Activated T-helper 1 cell treated with anti-CD3 and anti-CD28 coated beads, Interleukin-12 subunit alpha, Interleukin-12 subunit beta, Interleukin-2, Interleukin-4 antibody, amounts not matched to agents 30 ng/mL and 10 ng/mL and 1 ng/mL, durations not matched to agents 14 hours and 24 hours and 36 hours (primary cell): Measurements from ENCODE around the gene NAB2. TPM values are rescaled to one million over a fixed set of nuclear protein-coding genes. Genes with fewer than 3 reads are reported as not detected.

Experiments
- DNase-seq: peaks from one replicate; pipeline ENCODE4 v3.0.0; 2021; ENCODE audit warnings: low spot score
- H3K27ac Mint-ChIP-seq: one replicate; pipeline ENCODE4 v1.8.0; 2021; ENCODE audit warnings: mild to moderate bottlenecking, mixed read lengths
- H3K27me3 Mint-ChIP-seq: one replicate; pipeline ENCODE4 v1.8.0; 2022; ENCODE audit warnings: mild to moderate bottlenecking, moderate library complexity, mixed read lengths; ENCODE audit not compliant: insufficient read depth
- H3K36me3 Mint-ChIP-seq: one replicate; pipeline ENCODE4 v1.8.0; 2021; ENCODE audit warnings: low read depth, mixed read lengths
- H3K4me1 Mint-ChIP-seq: one replicate; pipeline ENCODE4 v1.8.0; 2021; ENCODE audit warnings: low read depth, mixed read lengths
- H3K4me3 Mint-ChIP-seq: one replicate; pipeline ENCODE4 v1.8.0; 2021; ENCODE audit warnings: mild to moderate bottlenecking, moderate library complexity, mixed read lengths
- H3K9me3 Mint-ChIP-seq: one replicate; pipeline ENCODE4 v1.8.0; 2021; ENCODE audit warnings: mixed read lengths
- intact Hi-C: fragments of 100-400 bp; cut with micrococcal nuclease; formaldehyde crosslinking; loops from one replicate; pipeline ENCODE4 v1.15.1; 2024
- total RNA-seq: library from RNA; stranded (reverse); gene quantifications from 2 replicates; pipeline ENCODE4 v1.2.3, GENCODE V29; 2022

NAB2 gene
- total RNA-seq, 1 donor from 2014 or later, result 73.6 TPM

GRCh38 chr12:57128519-57129247 lies 39.8 kb downstream of the NAB2 start:
- peaks cover 3% of the 10 kb centered on the region for H3K36me3 Mint-ChIP-seq
- peaks cover 52% of the 10 kb centered on the region for H3K27me3 Mint-ChIP-seq
- peaks cover 23% of the 10 kb centered on the region for H3K4me1 Mint-ChIP-seq
- no peak for DNase-seq
- intact Hi-C loops, result no loop called here
- no peak overlapping the region for H3K27ac Mint-ChIP-seq
- no peak overlapping the region for H3K4me3 Mint-ChIP-seq
- H3K9me3 Mint-ChIP-seq, result peaks cover 8% of the 10 kb centered on the region

GRCh38 chr12:57129321-57129842 lies 40.5 kb downstream of the NAB2 start:
- intact Hi-C loops, result no loop called here
- Mint-ChIP-seq H3K9me3 (peaks cover under 1% of the 10 kb centered on the region), H3K27ac (no peak overlapping the region), H3K4me3 (peak overlapping the region; percentile 78), H3K36me3 (no peaks in the 10 kb centered on the region), H3K4me1 (peaks cover 18% of the 10 kb centered on the region), H3K27me3 (peaks cover 48% of the 10 kb centered on the region)
- DNase-seq, result no peak

GRCh38 chr12:57129889-57130288 lies 41.0 kb downstream of the NAB2 start:
- intact Hi-C loops, result no loop called here
- Mint-ChIP-seq H3K4me1 (peaks cover 17% of the 10 kb centered on the region), H3K4me3 (peak overlapping the region; percentile 78), H3K27me3 (peaks cover 43% of the 10 kb centered on the region), H3K9me3 (no peaks in the 10 kb centered on the region), H3K27ac (no peak overlapping the region), H3K36me3 (no peaks in the 10 kb centered on the region)
- DNase-seq, result no peak

DNA sequence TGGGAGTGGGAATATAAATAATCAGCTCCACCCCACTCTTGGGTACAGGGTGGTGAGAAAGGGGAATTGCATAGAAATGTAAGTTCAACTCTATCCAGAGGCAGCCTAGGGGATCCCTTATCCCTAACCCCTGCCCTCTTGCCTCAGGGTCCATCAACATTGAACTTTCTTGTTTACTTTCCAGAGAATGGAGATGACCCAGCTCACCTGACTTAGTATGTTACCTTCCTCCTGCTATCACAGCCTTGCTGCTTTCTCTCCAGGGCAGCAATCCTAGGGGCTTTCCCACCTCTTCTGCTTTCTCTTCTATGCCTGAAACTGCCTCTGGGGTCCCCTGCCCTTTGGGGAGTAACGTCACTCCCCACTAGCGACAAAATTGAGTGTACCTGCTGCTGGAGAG lies 42.0 kb downstream of the NAB2 start:
- intact Hi-C loops, result no loop called here
- H3K9me3 Mint-ChIP-seq, result no peaks in the 10 kb centered on the region
- H3K27me3 Mint-ChIP-seq, result peaks cover 38% of the 10 kb centered on the region
- H3K4me1 Mint-ChIP-seq, result peaks cover 17% of the 10 kb centered on the region
- H3K27ac Mint-ChIP-seq, result no peak overlapping the region
- H3K4me3 Mint-ChIP-seq, result no peak overlapping the region
- no peak for DNase-seq
- no peaks in the 10 kb centered on the region for H3K36me3 Mint-ChIP-seq

DNA sequence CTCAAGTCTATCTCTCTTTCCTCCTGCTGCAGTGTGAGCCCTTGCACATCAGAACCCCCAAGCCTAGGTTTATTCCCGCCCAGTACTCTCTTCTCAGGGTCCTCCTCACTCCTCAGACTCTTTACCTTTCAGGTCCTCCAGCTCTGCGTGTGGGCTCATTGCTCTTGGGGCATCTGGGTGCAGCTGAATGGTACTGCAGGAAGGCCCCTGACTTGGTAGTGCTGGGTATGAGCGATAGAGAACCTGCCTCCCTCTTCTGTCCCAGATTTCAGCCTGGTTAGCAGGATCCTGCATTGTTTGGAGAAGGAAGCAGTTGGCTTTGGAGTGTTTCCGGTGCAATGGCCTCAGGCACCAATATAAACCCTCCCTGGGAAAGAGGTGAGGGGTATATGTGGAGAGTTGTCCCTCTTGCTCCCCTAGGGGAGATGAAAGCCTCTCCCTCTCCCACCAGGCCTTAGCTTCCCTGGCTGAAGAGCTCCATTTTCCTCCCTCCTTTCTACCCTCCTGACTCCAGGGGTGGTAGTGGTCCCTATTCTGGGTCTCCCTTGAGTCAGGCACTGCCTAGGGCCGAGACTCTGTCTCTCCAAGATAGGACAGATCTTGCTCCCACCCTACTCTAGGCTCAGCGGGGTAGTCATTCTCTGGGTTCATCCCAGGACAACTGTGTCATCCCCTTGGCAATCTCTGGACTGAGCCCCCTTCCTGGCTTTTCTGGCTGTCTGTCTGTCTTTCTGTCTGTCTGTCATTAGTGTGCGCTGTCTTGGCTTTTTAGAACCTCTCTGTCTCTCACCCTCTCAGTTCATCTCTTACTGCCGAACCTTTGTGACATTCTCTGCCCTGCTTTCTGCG lies 43.2 kb downstream of the NAB2 start:
- intact Hi-C loops, result no loop called here
- H3K27me3 Mint-ChIP-seq, result peaks cover 27% of the 10 kb centered on the region
- no peak overlapping the region for H3K4me3 Mint-ChIP-seq
- H3K27ac Mint-ChIP-seq, result no peak overlapping the region
- DNase-seq, result no peak
- H3K36me3 Mint-ChIP-seq, result no peaks in the 10 kb centered on the region
- no peaks in the 10 kb centered on the region for H3K9me3 Mint-ChIP-seq
- H3K4me1 Mint-ChIP-seq, result peaks cover 10% of the 10 kb centered on the region

GRCh38 chr12:57133013-57133569 lies 44.2 kb downstream of the NAB2 start:
- no peaks in the 10 kb centered on the region for H3K36me3 Mint-ChIP-seq

GRCh38 chr12:57133916-57134315 lies 45.0 kb downstream of the NAB2 start:
- no peak overlapping the region for H3K27ac Mint-ChIP-seq
- H3K27me3 Mint-ChIP-seq, result peaks cover 27% of the 10 kb centered on the region
- H3K9me3 Mint-ChIP-seq, result no peaks in the 10 kb centered on the region
- no peak for DNase-seq
- H3K36me3 Mint-ChIP-seq, result no peaks in the 10 kb centered on the region
- peaks cover 6% of the 10 kb centered on the region for H3K4me1 Mint-ChIP-seq
- intact Hi-C loops, result no loop called here
- H3K4me3 Mint-ChIP-seq, result no peak overlapping the region

More at GRCh38 chr12:57133013-57133569, 44.2 kb downstream of the NAB2 start:
- Mint-ChIP-seq H3K9me3 (no peaks in the 10 kb centered on the region), H3K27me3 (peaks cover 27% of the 10 kb centered on the region), H3K27ac (no peak overlapping the region), H3K4me1 (peaks cover 6% of the 10 kb centered on the region), H3K4me3 (no peak overlapping the region)
- no peak for DNase-seq
- intact Hi-C loops, result no loop called here

- intact Hi-C loops, result no loop called here
- no peak overlapping the region for H3K27ac Mint-ChIP-seq
These were observed 46.0 kb downstream of the NAB2 start for GRCh38 chr12:57134949-57135348.

DNA sequence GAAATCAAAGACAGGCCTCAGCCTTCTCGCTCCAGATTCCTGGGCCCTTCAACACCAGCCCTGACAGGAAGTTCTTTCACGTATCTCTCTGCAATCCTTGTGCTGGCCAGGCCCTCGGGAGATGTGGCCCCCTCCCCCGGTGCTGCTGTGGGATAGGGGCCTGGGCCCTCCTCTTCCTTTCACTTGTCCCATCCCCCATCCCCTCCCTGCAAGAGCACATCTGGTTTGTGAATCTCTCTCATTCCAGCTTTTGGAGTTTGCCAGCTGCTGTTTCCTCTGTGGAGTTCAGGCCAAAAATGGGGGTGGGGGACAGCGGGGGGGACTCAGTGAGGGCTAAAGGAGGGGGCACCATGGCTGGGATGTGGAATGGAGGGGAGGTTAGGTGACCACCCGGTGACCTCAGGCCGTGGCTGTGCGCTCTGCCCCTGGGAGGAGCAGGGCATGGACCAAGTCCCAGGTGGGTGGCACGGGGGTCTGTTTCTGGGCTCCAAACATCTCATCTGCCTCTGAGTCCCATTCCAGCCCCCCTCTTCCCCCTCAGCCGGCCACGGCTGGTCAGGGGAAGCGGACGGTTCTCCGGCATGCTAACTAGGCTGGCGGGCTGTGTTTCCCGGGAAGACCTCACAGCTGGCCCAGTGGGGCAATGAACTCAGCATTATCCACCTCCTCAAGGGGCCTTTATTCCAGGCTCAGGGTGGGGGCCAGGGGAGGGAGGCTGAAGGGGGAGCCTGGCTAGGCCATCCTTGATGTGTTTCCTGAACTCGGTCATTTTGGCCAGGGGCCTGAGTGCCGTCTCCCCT lies 46.8 kb downstream of the NAB2 start:
- no peak overlapping the region for H3K27ac Mint-ChIP-seq
- no peaks in the 10 kb centered on the region for H3K36me3 Mint-ChIP-seq
- H3K4me1 Mint-ChIP-seq, result no peaks in the 10 kb centered on the region
- H3K4me3 Mint-ChIP-seq, result no peak overlapping the region
- H3K27me3 Mint-ChIP-seq, result peaks cover 15% of the 10 kb centered on the region
- H3K9me3 Mint-ChIP-seq, result no peaks in the 10 kb centered on the region
- DNase-seq, result no peak
- intact Hi-C loops, result no loop called here

More at GRCh38 chr12:57134949-57135348, 46.0 kb downstream of the NAB2 start:
- H3K36me3 Mint-ChIP-seq, result no peaks in the 10 kb centered on the region
- peaks cover 22% of the 10 kb centered on the region for H3K27me3 Mint-ChIP-seq
- no peaks in the 10 kb centered on the region for H3K9me3 Mint-ChIP-seq
- DNase-seq, result no peak
- H3K4me1 Mint-ChIP-seq, result peaks cover 2% of the 10 kb centered on the region
- no peak overlapping the region for H3K4me3 Mint-ChIP-seq

GRCh38 chr12:57138526-57139272 lies 49.8 kb downstream of the NAB2 start:
- no peak for DNase-seq
- Mint-ChIP-seq H3K36me3 (no peaks in the 10 kb centered on the region), H3K27ac (no peak overlapping the region), H3K27me3 (peaks cover 5% of the 10 kb centered on the region), H3K4me1 (no peaks in the 10 kb centered on the region), H3K9me3 (no peaks in the 10 kb centered on the region), H3K4me3 (no peak overlapping the region)
- intact Hi-C loops, result no loop called here

DNA sequence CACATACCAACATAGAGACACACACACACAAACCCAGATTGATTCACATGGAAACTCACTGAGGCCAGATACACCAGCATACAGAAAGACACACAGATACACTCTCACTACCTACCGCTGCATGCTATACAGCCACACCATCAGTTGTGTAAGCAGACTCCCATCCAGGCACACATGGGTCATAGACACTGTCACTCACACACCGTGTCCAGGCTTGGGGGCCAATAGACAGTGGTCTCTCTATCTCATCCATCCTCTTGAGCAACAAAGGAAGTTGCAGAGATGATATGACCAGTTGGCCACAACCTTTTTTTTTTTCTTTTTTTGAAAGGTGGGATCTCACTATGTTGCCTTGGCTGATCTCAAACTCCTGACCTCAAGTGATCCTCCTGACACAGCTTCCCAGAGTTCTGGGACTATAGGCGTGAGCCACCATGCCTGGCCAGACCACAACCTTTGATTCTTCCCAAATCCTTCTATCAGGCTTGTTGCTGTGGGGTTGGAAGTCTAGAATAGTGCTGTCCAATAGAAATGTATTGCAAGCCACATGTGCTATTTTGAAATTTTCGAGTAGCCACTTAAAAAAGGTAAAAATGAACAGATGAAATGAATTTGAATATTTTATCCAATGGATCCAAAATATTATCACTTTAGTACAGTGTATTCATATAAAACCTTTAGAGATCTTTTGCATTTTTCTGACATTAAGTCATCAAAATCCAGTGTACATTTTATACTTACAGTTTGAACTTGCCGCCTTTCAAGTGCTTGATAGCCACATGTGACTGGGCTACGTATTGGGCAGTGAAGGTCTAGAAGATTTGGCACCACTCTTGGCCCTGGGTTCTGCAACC lies 51.1 kb downstream of the NAB2 start:
- no peak overlapping the region for H3K4me3 Mint-ChIP-seq
- no peaks in the 10 kb centered on the region for H3K9me3 Mint-ChIP-seq
- DNase-seq, result no peak
- H3K4me1 Mint-ChIP-seq, result no peaks in the 10 kb centered on the region
- H3K36me3 Mint-ChIP-seq, result no peaks in the 10 kb centered on the region
- H3K27me3 Mint-ChIP-seq, result peaks cover 4% of the 10 kb centered on the region
- H3K27ac Mint-ChIP-seq, result no peak overlapping the region
- intact Hi-C loops, result no loop called here
